HG03103 (cell line): Measurements from ENCODE around the gene SLC25A21.

ENCODE experiments used
- ATAC-seq: cut with Tn5 transposase; IDR thresholded peaks from one replicate; pipeline ENCODE4 v1.9.1; 2021; ENCODE audit warnings: low read depth; ENCODE audit not compliant: unreplicated experiment

SLC25A21 gene

DNA sequence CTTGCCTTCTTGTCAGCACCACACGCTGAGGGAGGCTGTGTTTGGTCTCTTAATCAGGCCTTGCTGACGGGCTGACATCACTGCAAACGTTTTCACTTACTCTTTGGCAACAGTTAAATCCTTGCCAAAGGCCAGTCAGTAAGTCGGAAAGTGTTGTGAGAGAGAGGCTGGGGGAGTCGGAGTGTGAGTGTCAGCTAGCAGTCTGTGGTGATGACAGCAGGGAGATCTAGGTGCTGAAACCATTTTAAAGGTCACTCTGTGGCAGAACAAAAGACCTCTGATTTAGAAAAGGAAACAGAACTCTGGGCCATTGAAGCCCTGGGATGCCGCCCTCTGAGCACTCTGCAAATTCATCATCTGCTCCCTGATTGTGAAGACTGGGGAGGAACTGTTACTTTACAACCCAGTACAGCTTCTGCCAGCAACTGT is 367.3 kb downstream of the SLC25A21 start:
- ATAC-seq = no peak

GRCh38 chr14:36797634-36798033 is 374.8 kb downstream of the SLC25A21 start:
- ATAC-seq = no peak

GRCh38 chr14:36791402-36791801 is 381.0 kb downstream of the SLC25A21 start:
- ATAC-seq = no peak

DNA sequence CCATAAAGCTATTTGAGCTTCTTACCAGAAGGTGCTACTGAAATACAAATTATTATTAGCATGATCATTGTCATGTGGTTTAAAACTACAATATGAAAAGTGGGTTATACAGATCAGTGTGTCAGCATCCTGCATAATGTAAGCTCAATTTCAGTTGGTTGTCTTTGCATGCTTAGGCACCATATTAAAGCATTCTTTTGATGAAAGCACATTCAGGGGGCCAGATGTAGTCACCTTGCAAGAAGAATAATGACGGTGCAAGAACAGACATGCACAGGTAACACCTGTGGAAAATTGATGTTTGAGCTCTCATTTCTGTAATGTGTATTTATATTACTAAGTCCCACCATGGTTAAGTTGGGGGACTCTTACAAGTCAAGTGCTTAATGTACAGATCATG is 386.9 kb downstream of the SLC25A21 start:
- no peak for ATAC-seq

DNA sequence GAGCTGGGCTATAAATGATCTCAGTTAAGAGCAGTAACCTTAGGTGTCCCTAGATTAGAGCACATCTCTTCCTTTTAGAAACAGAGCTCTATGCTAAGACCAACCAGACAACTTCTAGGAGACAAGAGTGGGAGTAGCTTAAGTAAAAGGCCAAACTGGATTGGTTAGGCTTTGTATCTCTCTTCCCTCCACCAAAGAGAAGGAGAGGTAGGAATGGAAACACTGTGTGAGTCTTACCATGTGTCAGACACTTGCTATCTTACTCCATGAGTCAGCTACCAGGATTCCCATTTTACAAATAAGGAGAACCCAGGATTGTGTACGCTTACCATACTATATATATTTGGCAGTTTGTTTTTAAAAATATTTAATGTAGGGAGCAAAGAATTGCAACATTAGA is 387.9 kb downstream of the SLC25A21 start:
- no peak for ATAC-seq

DNA sequence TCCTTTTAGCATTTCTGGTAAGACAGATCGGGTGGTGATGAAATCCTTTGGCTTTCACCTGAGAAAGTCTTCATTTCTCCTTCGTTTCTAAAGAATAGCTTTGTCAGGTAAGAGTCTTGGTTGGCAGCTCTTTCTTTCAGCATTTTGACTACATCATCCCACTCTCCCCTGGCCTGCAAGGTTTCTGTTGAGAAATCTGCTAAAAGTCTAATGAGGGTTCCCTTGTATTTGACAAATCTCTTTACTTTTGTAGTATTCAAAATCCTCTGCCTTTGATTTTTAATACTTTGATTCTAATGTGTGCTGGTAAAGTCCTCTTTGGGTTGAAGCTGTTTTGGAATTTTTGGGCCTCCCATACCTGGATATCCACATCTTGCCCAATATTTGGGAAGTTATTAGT is 390.5 kb downstream of the SLC25A21 start:
- ATAC-seq = no peak

DNA sequence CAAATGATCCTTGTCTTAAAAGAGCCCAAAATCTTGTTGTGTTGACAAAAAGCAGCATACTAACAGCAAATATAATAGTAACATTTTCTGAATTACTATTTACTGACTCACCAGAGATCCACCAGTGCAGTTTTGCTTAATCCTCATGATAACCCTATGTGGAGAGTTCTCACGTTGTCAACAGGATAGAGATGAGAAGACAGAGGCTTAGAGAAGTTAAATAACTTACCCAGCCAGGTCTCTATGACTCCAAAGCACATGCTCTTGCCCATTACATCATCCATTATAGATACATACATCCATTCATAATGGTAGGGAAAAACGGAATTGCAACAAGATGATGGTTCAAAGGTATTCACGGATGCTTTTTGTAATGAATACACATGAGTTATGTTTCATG is 398.8 kb downstream of the SLC25A21 start:
- no peak for ATAC-seq

DNA sequence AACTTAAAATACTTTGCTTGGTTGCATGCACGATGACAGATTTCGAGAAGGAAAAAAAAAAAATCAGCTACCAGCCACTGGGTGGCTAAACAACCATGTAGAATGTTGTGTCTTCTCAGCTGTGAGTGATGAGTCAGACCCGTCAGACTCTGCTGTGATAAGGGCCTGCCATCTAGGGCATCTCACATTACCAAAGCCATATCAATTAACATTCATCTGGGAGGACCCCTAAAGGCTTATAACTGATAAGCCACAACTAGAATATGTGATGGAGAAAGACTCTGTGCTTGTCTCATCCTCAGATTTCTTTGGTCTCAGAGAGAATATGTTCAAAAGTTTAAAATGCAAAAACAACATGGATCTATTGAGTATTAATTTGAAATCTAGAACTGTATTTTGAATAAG is 399.3 kb downstream of the SLC25A21 start:
- no peak for ATAC-seq

DNA sequence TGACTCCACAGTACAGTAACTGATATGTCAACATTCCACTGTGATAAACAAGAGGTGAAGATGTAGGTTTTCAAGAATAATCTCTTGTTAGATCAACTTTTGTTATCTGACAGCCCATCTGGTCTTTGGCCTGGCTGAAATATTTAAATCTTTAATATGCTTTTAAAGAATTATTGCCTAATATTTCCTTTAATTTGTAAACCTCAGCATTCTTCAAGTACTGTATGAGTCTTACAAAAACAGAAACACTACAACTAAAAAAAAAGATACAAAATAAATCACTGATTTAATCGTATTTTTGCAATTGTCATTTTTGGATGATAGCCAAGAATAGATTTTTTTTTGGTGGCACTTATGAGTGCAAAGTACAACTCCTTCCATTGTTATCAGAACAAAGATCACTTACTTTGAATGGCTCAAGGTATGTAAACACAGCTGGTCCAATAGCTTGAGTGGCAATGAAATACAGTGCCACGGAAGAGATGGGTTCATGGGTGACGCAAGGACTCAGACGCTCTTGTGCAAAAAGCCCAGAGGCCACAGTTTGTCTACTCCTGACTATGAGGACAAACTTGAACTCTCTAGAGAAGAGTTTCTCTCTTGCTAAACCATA is 401.3 kb downstream of the SLC25A21 start:
- ATAC-seq = no peak

- ATAC-seq = no peak
These were observed 403.6 kb downstream of the SLC25A21 start for GRCh38 chr14:36768638-36769337.

- ATAC-seq = no peak
These were observed 404.7 kb downstream of the SLC25A21 start for GRCh38 chr14:36767603-36768281.

DNA sequence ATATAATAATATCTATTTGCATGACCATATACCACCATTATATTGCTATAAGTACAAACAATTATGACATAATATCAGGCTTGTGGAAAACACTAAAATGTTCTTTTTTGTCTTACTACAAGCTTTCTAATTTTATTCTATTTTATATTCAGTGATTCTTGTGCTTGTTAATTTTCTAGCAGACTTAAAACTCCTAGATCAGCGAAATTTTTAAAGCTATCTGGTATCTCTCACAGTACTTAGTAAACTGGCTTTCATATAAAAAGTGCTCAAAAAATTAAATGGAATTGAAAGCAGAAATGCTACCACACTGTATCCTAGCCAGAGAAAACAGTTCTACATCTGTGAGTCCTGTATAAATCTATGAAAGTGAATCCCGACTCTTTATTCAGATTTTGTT is 405.4 kb downstream of the SLC25A21 start:
- ATAC-seq = no peak

DNA sequence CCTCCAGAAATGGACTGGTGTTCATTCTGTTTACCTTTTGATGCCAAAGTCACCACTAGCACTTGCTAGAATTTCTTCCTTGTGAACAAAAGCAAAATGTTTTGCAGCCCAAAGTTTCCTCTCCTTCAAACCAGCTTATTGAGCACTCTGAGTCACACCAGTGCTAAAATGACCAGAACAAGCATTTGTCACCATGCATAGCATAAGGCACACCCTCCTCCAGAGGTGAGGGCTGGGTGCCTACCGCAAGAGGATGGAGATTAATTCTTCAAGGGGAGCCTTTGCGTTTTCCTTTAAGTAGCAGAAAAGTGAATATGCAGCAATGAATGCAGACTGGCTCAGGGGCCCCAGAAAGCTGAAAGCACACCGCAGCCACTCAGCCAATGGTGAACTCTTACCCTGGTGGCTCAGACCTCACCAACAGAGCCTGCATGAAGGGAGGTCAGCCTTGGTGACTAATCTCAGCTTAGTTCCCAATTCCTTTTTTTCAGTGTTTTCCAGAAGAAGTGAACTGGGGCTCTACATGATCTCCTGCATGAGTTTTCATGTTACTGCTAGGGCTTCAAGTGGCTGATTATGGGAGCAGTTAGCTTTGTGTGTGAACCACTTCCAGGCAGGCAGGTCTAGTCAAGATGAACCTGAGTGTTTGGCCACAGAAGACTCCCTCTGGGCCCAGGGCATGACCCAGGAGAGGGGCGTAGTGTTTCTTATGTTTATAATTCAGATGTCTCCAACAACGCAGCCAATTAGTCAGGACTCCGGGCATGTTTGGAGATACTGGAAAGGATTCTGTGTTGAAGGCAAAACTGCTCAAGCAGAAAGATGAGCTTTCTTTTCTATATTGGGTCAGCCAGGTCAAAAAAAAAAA is 414.4 kb downstream of the SLC25A21 start:
- ATAC-seq = no peak

DNA sequence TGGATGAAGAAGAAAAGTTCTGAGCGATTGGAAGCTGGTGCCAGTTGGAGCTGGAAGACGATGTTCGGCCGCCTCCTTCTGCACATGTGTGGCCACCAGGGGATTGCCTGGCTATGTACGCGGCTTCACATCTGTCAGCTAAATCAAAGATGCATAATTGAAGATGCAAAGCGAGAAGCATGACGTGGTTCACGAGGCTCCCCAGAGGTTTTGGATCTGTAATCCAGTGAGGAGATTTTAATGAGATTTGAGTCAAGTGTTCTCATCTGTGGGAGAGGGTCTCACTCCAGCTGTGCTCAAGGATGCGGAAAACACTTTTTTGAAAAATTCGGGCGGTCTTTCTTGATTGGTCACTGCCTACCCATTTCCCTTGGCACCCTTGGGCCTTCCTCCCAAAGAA is 416.2 kb downstream of the SLC25A21 start:
- no peak for ATAC-seq

GRCh38 chr14:36755756-36756155 is 416.6 kb downstream of the SLC25A21 start:
- no peak for ATAC-seq

DNA sequence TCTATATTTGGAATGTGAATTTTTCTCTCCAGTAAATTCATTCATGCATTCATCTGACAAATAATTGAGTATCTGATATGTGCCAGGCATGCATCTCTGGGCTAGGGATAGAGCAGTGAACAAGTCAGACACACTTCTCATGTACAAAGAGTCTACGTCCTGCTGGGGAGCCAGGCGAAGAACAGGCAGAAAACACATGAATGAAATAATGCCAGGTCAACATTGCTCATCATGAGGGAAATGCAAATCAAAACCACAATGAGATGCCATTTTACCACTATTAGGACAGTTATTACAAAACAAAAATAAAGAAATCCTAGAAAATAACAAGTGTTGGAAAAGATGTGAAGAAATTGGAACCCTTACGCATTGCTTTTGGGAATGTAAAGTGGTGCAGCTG is 420.5 kb downstream of the SLC25A21 start:
- ATAC-seq = no peak

GRCh38 chr14:36751106-36751505 is 421.3 kb downstream of the SLC25A21 start:
- ATAC-seq = no peak

DNA sequence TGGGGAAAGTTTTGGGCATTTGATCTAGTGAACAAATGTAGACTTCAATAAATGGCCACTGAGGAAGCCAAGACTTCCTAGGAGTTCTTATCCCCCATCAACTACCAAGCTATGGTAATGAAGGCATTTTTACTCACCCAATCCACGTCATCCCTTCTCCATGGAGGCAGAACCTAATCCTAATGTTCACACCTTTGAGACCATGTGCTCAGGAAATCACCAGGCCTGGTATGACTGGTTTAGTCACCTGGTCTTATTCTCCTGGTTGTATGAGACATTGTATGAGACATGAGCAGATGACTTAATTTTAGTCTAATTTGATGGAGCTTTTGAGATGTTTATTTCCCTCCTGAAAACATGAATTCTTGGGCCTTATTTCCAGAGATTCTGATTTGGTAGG is 422.2 kb downstream of the SLC25A21 start:
- ATAC-seq = no peak

DNA sequence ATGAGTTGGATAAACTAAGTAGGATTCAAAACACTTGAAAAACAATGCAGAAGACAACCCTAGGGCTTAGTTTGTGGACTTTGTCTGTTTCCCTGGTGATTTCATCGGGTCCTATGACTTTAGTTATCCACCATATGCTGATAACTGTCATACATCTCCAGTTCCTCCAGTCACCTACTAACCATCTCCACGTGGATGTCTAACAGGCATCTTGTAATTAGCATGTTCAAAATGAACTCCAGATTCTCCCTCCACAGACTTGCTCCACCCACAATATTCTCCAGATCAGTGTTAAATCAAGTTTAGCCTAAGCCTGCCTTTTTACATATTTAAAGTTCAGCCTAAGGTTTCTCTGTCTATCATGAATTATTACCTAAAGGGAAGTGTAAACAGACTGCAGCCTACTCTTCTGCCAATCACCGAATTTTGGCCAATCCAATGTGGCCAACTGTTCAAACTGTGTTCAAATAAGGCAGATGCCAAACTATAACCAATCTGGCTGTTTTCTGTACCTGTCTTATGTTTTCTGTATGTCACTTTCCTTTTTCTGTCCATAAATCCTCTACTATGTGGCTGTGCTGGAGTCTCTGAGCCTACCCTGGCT is 423.7 kb downstream of the SLC25A21 start:
- no peak for ATAC-seq

DNA sequence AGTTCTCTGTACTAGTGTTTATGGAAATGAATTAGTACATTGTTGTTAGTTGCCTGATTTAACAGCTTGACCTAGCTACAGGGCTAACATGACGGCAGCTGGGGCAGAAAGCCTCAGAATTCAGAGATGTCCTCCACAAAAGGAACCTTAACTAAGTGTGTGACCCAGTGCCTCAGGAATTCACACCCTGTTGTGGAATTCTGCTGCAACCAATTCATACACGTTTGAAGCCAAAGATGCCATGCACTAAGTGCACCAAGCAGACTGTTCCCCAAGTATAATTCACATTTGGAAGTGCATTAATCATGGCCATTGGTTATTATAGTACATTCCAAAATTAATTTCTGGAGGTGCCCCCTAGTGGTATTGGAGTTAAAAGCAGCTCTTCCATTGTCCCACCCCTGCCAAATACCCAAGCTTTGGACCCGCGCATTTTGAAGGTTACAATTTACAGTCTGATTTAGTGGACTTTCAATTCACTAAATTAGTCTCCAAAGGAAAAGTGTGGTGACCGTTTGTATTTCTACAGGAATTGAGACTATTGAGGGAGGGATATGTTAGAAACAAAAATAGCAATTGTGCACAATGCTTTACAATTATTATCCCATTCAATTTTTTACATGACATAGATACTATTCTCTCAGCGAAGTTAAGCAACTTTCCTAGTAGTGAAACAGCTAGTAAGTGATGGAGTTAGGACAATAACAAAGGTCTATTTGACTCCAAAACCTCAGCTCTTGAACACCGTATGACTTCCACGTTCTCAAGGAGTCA is 424.8 kb downstream of the SLC25A21 start:
- no peak for ATAC-seq
